Measurements from ENCODE around the gene CEP55.
"Not testable (repeated sequence)": the region's sequence is repeated elsewhere in the genome, so short reads cannot be mapped to it uniquely, and the experiment has no call there.

The CEP55 gene

GRCh38 chr10:93496322-93497041 is at the start of gene CEP55:
Gene CEP55 (plus strand): TSS chr10:93496612. CDS start chr10:93500052, 3,440 bp downstream.
- peak; percentile 99 for DNase-seq (ENCODE audit: low spot score)

DNA sequence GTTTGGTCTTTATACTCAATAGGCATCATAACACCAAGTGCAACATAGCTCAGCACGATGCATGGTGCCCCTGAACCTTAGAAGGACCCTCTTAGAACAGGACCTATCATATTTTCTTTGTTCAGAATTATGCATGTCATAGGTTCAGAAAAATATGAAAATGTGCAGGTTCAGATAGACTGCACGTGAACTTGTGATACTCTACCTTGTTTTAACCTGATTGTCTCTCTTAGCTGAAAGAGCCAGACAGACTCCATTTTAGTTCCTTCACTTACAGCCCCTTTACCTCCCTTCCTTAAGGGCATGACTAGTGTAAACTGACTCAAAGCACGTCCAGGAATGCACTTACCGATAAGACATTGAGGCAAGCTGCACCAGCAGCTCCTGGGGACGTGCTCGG is 49.4 kb upstream of the CEP55 start:
- no peak for DNase-seq (ENCODE audit: low spot score)

DNA sequence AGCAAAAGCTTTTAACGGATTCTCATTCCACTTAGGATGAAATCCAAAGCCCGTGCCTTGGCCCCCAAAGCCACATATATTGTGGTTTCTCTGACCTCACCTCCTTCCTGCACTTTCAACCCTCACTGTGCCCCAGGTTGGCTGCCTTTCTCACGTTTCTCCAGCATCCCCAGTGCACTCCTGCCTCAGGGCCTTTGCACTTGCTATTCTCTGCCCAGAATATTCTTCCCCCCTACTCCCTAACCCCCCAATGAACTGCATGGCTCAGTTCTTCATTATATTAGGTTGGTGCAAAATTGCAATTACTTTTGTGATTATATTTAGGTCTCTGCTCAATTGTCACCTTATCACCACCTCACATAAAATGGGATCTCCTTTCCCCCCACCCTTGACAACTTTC is 48.4 kb upstream of the CEP55 start:
- DNase-seq (ENCODE audit: low spot score) = no peak

DNA sequence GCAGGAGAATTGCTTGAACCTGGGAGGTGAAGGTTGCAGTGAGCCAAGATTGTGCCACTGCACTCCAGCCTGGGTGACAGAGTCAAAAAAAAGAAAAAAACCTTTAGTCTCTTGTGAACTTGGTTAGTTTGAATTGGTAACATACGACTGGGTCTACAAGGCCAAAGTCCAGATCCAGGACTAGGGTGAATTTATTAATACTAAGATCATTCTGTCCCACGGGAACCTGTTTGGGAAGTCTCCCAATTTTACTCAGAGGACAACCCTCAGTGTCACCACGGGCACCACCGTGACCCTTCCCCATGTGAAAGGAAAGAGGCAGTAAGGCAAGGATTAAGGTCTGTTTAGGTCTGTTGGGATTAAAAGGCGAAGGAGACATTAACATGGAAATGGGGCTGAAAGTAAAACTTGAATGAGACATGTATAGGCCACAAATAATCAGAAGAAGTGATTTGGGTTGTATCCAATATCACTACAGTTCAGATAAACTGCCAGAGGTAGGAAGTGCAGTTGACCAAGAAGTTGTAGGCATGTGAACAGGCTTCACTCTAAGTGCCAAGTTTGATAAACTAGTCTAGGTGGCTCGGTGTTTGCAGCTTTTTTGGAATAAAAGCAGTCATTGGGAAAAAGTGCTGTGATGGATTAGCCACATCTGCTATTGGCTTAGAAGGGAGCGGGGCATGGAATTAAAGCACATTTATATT is 45.0 kb upstream of the CEP55 start:
- no peak for DNase-seq (ENCODE audit: low spot score)

DNA sequence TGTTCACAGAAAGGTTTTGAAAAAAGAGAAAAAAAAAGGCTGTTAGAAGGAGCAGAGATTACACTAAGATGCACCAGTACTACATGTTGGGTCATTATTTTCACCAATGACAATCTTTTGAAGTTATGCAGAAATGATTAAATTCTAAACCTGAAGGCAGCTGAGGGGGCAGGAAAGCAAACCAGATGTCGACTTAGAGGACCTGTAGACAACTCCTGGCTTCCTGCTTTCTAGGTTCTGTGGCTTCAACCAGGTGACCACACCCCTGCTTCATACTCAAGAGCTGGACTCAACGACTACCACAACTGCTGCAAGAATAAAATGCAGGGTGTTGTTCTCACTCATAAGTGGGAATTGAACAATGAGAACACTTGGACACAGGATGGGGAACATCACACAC is 44.3 kb upstream of the CEP55 start:
- no peak for DNase-seq (ENCODE audit: low spot score)

DNA sequence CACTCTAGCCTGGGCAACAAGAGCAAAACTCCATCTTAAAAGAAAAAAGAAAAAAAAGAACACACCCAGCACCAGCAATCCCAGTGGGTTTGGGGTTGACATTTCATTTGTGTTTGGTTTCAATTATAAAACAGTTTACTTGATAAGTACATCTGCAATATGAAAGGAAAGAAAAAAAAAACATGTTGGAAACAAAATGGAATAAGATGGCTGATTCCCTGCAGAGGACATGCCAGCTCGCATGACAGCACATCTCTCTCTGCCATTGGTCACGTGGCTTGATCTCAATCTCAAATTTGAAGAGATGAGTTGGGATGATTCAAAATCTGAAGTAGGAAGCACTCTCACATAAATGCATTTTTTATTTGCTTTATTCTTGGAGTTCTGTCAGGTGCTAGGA is 42.3 kb upstream of the CEP55 start:
- no peak for DNase-seq (ENCODE audit: low spot score)

GRCh38 chr10:93454736-93455135 is 41.7 kb upstream of the CEP55 start:
- no peak for DNase-seq (ENCODE audit: low spot score)

- DNase-seq (ENCODE audit: low spot score) = no peak
Measured at GRCh38 chr10:93456480-93456879, 39.9 kb upstream of the CEP55 start.

DNA sequence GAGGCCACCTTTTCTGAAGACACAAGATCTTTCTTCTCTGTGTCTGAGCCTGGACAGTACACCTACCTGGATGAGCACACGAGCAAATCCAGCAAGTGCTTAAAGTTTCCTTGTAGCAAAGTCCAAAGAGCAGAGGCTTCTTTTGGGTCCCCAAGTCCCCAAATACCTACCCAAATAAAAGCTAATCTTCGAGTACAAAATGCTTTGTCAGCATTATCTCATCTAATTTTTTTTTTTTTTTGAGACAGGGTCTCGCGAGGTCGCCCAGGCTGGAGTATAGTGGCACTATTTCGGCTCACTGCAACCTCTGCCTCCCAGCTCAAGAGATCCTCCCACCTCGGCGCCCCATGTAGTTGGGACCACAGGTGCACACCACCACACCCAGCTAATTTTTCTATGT is 38.9 kb upstream of the CEP55 start:
- DNase-seq (ENCODE audit: low spot score) = no peak

DNA sequence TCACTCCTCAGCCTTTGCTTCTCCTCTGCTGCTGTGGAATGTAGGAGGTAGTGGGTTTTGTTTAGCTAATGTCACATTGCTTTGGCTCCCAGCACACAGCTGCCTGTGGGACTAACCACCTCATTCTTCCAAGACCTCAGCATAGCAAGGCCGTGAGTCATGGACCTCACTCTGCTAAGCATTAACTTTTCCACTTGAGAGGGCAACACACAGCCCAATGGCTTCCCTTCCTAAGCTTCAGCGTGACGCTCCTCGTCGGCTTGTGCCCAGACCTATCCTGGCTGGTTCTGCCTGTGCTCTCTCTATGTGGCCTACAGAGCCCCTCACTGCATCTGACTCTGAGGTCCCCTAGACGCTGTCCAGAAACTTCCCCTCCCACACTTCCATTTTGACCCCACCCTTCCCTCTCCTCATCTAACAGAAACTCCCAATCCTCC is 37.6 kb upstream of the CEP55 start:
- DNase-seq (ENCODE audit: low spot score) = peak; percentile 90

DNA sequence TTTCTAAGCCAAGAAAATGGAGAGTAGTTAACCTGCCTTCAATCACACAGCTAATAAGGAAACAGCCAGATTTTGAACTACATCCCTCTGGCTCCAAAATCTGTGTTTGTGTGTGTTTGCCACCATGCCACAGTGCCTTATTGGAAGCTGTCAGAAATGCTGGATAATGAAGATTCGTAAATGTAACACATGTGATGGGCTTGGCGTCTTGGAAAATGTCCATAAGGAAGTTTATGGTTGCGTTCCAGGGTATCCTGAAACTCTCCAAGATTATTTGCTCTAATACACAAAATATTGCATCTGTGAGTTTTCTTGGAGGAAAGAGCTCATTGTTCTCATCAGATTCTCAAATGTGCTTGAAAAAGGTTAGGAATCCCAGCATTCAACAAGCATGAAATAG is 36.9 kb upstream of the CEP55 start:
- no peak for DNase-seq (ENCODE audit: low spot score)

- no peak for DNase-seq (ENCODE audit: low spot score)
Measured at GRCh38 chr10:93461109-93461806, 35.2 kb upstream of the CEP55 start.

DNA sequence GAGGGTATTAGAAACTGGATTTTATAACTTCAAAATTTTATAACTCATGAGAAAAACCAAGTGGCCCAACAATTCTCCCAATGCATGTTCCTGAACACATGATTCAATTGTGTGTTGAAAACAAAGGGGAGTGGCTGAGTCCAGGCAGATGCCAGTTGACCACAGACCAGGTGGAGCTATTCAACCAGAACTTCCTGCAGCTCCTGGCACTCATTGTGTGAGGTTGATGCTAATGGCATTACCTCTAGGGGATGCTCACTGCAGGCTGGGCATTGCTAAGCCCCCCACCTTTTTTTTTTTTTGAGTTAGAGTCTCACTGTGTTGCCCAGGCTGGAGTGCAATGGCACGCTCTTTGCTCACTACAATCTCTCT is 34.6 kb upstream of the CEP55 start:
- peak; percentile 20 for DNase-seq (ENCODE audit: low spot score)

GRCh38 chr10:93462371-93462770 is 34.0 kb upstream of the CEP55 start:
- no peak for DNase-seq (ENCODE audit: low spot score)

DNA sequence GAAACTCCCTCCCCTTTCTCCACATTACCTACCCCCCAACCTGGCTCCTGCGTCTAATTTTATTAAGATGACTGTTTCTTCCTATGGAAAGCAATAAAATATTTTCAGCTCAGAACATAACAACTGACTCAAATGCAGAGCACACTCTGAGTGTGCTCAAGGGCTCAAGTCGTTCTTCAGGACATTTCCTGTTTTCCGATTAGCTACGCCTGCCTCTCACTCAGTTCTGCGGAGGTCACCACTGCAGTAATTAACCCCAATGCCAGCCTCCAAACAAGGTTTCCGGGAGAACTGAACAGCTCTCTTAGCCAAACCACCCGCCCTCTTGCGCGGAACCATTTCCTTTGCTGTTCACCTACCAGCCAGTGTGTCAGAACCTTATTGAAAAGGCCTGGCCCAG is 33.5 kb upstream of the CEP55 start:
- DNase-seq (ENCODE audit: low spot score) = no peak

DNA sequence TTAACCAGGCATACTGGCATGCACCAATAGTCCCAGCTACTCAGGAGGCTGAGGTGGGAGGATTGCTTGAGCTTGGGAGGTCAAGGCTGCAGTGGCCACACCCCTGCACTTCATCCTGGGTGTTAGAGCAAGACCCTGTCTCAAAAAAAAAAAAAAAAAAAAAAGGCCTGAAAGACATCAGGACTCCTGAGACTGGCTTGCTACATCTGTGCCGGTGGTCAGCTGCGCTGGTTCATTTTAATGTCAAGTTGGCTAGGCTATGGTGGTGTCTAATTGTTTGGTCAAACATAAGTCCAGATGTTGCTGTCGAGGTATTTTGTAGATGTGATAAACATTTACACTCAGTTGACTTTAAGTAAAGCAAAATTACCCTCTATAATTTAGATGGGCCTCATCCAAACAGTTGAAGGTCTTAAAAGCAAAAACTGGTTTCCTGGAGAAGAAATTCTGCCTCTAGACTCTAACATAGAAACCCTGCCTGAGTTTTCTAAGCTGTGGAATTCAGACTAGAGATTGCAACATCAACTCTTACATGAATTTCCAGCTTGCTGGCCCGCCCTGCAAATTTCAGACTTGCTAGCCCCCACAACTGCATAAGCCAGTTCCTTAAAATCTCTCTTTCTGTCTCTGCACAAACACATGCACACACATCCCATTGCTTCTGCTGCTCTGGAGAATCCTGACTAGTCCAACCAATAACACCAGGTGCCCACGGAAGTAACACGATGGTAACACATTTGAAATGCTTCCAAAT is 32.5 kb upstream of the CEP55 start:
- peak; percentile 26 for DNase-seq (ENCODE audit: low spot score)

GRCh38 chr10:93464776-93465388 is 31.5 kb upstream of the CEP55 start:
- no peak for DNase-seq (ENCODE audit: low spot score)

DNA sequence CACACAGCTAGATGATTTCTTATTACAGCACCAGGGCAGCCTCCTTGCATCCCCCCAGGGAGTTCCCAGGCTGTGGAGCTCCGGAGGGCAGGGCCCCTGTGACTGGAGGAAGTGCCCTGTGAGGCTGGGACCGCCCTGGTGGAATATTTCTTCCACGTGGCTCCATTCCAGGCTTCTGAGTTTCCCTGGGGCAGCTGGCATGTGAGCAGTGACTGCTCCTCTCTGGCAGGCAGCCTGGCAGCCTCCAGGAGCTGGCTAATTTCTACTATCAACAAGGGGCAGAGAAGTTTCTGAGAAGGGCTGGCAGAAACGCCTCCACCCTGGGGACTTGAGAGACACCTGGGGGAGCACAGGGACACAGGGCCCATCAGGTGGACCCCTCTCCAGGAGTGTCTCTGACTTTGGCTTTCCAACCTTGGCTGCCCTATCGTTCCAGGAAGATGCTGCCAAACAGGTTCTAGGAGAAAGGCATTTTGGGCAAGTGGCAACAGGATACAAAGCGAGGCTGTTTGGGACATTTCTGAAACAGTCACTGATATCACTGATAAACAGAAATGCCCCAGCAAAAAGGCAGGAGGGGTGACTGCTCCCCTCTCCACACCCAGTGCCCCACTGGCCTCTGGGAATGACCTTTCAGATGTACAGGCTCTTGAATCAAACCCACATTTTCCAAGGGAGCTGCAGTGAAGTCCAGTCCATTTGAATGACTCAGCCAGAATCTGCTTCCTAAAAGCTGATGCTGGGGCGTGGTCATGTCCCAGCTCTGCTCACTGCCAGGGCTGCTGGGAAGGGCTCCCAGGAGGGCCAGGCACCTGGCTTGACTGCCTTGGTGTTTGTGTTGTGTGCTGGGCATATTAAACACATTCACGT is 30.4 kb upstream of the CEP55 start:
- peak; percentile 89 for DNase-seq (ENCODE audit: low spot score)

DNA sequence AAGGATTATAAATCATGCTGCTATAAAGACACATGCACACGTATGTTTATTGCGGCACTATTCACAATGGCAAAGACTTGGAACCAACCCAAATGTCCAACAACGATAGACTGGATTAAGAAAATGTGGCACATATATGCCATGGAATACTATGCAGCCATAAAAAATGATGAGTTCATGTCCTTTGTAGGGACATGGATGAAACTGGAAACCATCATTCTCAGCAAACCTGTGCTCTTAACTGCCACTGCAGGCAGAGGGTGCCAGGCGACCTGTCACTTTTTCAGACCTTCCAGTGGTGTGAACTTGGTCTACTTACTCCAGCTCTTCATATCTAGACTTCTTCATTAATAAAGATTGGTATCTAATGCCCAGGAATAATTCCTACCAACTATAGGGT is 28.8 kb upstream of the CEP55 start:
- not testable (repeated sequence) for DNase-seq (ENCODE audit: low spot score)

DNA sequence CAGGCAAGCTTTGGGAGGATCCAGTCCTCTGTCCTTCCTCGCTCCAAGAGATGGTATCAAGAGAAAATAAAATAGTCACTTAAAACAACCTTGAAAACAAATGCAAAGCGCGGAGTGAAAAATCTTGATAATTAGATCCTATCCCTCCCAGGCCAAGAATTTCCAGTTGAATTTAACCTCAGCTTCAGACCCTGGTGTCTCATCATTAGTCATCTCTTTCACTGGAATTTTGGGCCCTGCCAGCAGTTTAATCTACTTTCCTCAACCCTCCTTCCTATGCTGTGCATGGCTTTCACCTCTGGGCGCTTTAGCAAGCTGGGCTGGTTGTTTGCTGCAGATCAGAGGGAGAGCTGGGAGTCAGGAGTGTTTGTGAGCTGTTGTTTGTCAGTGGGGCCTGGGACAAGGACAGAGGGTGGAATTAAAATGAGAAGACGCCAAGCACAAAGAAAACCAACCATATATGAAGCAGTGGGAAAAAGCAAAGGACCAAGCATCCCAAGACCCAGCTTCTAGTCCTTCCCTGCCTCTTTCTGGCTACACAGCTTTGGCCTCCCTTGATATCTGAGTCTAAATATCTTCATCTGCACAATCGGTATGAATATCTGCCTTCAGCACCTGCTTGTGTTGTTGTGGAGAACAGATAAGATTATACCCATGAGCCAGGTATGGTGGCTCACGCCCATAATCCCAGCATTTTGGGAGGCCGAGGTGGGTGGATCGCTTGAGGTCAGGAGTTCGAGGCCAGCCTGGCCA is 27.8 kb upstream of the CEP55 start:
- DNase-seq (ENCODE audit: low spot score) = peak; percentile 82

Data from AG20443 (cell line).